ENCODE results near the gene PCYT1A.
"Not testable (repeated sequence)": the region's sequence is repeated elsewhere in the genome, so short reads cannot be mapped to it uniquely, and the experiment has no call there.

The PCYT1A gene

GRCh38 chr3:196317687-196318467 lies 30.4 kb upstream of the PCYT1A start, which contains the start of gene DYNLT2B:
DYNLT2B (minus strand) TSS chr3:196318240; CDS start chr3:196318152, 88 bp downstream.
- Histone ChIP-seq H3K9me3 (ENCODE audit: control insufficient read depth, insufficient read depth, low read length) (no peaks in the 10 kb centered on the region), H3K27me3 (ENCODE audit: control insufficient read depth, insufficient read depth, low read length) (no peaks in the 10 kb centered on the region), H3K4me1 (ENCODE audit: control insufficient read depth, insufficient read depth, low read length) (no peaks in the 10 kb centered on the region), H3K36me3 (ENCODE audit: control insufficient read depth, insufficient read depth, low read length) (no peaks in the 10 kb centered on the region), H3K4me3 (ENCODE audit: low read depth, low read length) (peak within 1 kb of the TSS; percentile 89), H3K9ac (ENCODE audit: low read depth, low read length) (peak within 1 kb of the TSS; percentile 70)

DNA sequence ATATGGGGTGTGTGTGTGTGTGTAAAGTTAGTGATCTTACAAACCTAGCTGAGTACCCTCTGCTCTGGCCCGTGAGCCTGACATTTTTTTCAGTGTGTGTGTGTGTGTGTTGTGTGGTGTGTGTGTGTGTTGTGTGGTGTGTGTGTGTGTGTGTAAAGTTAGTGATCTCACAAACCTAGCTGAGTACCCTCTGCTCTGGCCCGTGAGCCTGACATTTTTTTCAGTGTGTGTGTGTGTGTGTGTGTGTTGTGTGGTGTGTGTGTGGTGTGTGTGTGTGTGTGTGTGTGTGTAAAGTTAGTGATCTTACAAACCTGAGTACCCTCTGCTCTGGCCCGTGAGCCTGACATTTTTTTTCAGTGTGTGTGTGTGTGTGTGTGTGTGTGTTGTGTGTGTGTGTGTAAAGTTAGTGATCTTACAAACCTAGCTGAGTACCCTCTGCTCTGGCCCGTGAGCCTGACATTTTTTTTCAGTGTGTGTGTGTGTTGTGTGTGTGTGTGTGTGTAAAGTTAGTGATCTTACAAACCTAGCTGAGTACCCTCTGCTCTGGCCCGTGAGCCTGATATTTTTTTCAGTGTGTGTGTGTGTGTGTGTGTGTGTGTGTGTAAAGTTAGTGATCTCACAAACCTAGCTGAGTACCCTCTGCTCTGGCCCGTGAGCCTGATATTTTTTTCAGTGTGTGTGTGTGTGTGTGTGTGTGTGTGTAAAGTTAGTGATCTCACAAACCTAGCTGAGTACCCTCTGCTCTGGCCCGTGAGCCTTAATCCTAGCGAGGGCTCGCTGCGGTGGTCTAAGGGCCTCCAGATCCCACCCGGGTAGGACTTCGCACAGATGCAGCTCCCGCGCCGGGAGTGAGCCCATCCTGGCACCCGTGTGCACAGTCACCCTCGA lies 29.5 kb upstream of the PCYT1A start:
- not testable (repeated sequence) for H3K36me3 ChIP-seq (ENCODE audit: control insufficient read depth, insufficient read depth, low read length); H3K27me3 ChIP-seq (ENCODE audit: control insufficient read depth, insufficient read depth, low read length); H3K4me1 ChIP-seq (ENCODE audit: control insufficient read depth, insufficient read depth, low read length); H3K9me3 ChIP-seq (ENCODE audit: control insufficient read depth, insufficient read depth, low read length)
- peak overlapping the region; percentile 89 for H3K4me3 ChIP-seq (ENCODE audit: low read depth, low read length)
- H3K9ac ChIP-seq (ENCODE audit: low read depth, low read length): peak overlapping the region; percentile 60

DNA sequence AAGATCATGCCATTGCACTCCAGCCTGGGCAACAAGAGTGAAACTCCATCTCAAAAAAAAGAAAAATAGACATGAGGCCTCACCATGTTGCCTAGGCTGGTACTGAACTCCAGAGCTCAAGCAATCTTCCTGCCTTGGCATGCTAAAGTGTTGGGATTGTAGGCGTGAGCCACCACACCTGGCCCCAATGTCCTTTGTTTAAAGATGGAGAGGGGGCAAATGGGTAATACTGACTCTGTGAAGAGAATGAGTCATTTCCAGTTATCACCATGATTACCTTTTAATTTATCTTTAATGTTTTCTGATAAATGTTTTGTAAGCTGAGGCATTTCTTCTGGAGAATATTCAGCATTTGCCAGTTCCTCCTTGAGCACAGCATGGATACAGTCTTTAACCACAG lies 28.3 kb upstream of the PCYT1A start:
- no peaks in the 10 kb centered on the region for H3K36me3 ChIP-seq (ENCODE audit: control insufficient read depth, insufficient read depth, low read length)
- H3K4me3 ChIP-seq (ENCODE audit: low read depth, low read length): no peak overlapping the region
- H3K27me3 ChIP-seq (ENCODE audit: control insufficient read depth, insufficient read depth, low read length): no peaks in the 10 kb centered on the region
- no peaks in the 10 kb centered on the region for H3K4me1 ChIP-seq (ENCODE audit: control insufficient read depth, insufficient read depth, low read length)
- H3K9ac ChIP-seq (ENCODE audit: low read depth, low read length): no peak overlapping the region
- no peaks in the 10 kb centered on the region for H3K9me3 ChIP-seq (ENCODE audit: control insufficient read depth, insufficient read depth, low read length)

DNA sequence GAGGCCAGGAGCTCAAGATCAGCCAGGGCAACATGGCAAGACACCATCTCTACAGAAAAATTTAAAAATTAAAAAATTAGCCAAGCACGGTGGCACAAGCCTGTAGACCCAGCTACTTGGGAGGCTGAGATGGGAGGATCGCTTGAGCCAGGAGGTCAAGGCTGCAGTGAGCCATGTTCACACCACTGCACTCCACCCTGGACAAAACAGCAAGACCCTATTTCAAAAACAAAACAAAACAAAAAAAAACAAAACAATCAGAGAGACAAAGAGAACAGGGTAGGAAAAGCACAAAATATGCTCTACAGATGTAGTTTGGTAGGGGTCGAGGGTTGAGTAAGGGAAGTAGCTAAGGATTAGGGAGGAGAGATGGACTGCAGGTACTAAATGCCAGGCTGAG lies 27.1 kb upstream of the PCYT1A start:
- H3K27me3 ChIP-seq (ENCODE audit: control insufficient read depth, insufficient read depth, low read length): no peaks in the 10 kb centered on the region
- H3K9ac ChIP-seq (ENCODE audit: low read depth, low read length): no peak overlapping the region
- no peaks in the 10 kb centered on the region for H3K9me3 ChIP-seq (ENCODE audit: control insufficient read depth, insufficient read depth, low read length)
- H3K4me1 ChIP-seq (ENCODE audit: control insufficient read depth, insufficient read depth, low read length): no peaks in the 10 kb centered on the region
- H3K4me3 ChIP-seq (ENCODE audit: low read depth, low read length): no peak overlapping the region
- no peaks in the 10 kb centered on the region for H3K36me3 ChIP-seq (ENCODE audit: control insufficient read depth, insufficient read depth, low read length)

GRCh38 chr3:196314086-196314485 lies 26.6 kb upstream of the PCYT1A start:
- H3K9ac ChIP-seq (ENCODE audit: low read depth, low read length); H3K36me3 ChIP-seq (ENCODE audit: control insufficient read depth, insufficient read depth, low read length); H3K4me1 ChIP-seq (ENCODE audit: control insufficient read depth, insufficient read depth, low read length); H3K9me3 ChIP-seq (ENCODE audit: control insufficient read depth, insufficient read depth, low read length); H3K27me3 ChIP-seq (ENCODE audit: control insufficient read depth, insufficient read depth, low read length); H3K4me3 ChIP-seq (ENCODE audit: low read depth, low read length): not testable (repeated sequence)

GRCh38 chr3:196302960-196303359 lies 15.4 kb upstream of the PCYT1A start:
- H3K9ac ChIP-seq (ENCODE audit: low read depth, low read length); H3K4me3 ChIP-seq (ENCODE audit: low read depth, low read length); H3K36me3 ChIP-seq (ENCODE audit: control insufficient read depth, insufficient read depth, low read length); H3K4me1 ChIP-seq (ENCODE audit: control insufficient read depth, insufficient read depth, low read length); H3K9me3 ChIP-seq (ENCODE audit: control insufficient read depth, insufficient read depth, low read length); H3K27me3 ChIP-seq (ENCODE audit: control insufficient read depth, insufficient read depth, low read length): not testable (repeated sequence)

- not testable (repeated sequence) for H3K4me1 ChIP-seq (ENCODE audit: control insufficient read depth, insufficient read depth, low read length); H3K9me3 ChIP-seq (ENCODE audit: control insufficient read depth, insufficient read depth, low read length); H3K27me3 ChIP-seq (ENCODE audit: control insufficient read depth, insufficient read depth, low read length); H3K36me3 ChIP-seq (ENCODE audit: control insufficient read depth, insufficient read depth, low read length); H3K4me3 ChIP-seq (ENCODE audit: low read depth, low read length); H3K9ac ChIP-seq (ENCODE audit: low read depth, low read length)
Observed at GRCh38 chr3:196302551-196302950, 15.0 kb upstream of the PCYT1A start.

GRCh38 chr3:196298521-196298920 lies 11.0 kb upstream of the PCYT1A start:
- no peaks in the 10 kb centered on the region for H3K4me1 ChIP-seq (ENCODE audit: control insufficient read depth, insufficient read depth, low read length)
- no peak overlapping the region for H3K4me3 ChIP-seq (ENCODE audit: low read depth, low read length)
- no peaks in the 10 kb centered on the region for H3K9me3 ChIP-seq (ENCODE audit: control insufficient read depth, insufficient read depth, low read length)
- no peaks in the 10 kb centered on the region for H3K27me3 ChIP-seq (ENCODE audit: control insufficient read depth, insufficient read depth, low read length)
- H3K9ac ChIP-seq (ENCODE audit: low read depth, low read length): no peak overlapping the region
- no peaks in the 10 kb centered on the region for H3K36me3 ChIP-seq (ENCODE audit: control insufficient read depth, insufficient read depth, low read length)

GRCh38 chr3:196292286-196292923 lies 4.9 kb upstream of the PCYT1A start:
- no peaks in the 10 kb centered on the region for H3K4me1 ChIP-seq (ENCODE audit: control insufficient read depth, insufficient read depth, low read length)
- no peak overlapping the region for H3K4me3 ChIP-seq (ENCODE audit: low read depth, low read length)
- H3K36me3 ChIP-seq (ENCODE audit: control insufficient read depth, insufficient read depth, low read length): peaks cover under 1% of the 10 kb centered on the region
- H3K27me3 ChIP-seq (ENCODE audit: control insufficient read depth, insufficient read depth, low read length): no peaks in the 10 kb centered on the region
- H3K9me3 ChIP-seq (ENCODE audit: control insufficient read depth, insufficient read depth, low read length): no peaks in the 10 kb centered on the region
- no peak overlapping the region for H3K9ac ChIP-seq (ENCODE audit: low read depth, low read length)

DNA sequence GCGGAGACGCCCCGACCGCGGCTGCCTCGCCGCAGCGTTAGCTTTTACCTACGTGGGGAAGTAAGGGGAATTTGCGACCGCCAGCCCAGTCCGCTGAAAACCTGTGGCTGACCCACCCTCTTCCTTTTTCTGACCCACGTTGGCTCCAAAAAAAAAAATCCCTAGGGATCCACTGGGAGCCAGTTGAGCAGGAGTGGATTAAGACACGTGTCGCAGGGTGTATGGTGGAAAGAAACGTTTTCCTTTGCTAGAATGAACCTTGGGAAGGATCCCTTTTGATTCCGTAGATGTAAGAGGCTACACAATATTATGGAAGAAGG lies 575 bp upstream of the PCYT1A start:
- H3K9ac ChIP-seq (ENCODE audit: low read depth, low read length): peak overlapping the region; percentile 94
- H3K4me1 ChIP-seq (ENCODE audit: control insufficient read depth, insufficient read depth, low read length): peaks cover 2% of the 10 kb centered on the region
- H3K36me3 ChIP-seq (ENCODE audit: control insufficient read depth, insufficient read depth, low read length): peaks cover 2% of the 10 kb centered on the region
- no peaks in the 10 kb centered on the region for H3K9me3 ChIP-seq (ENCODE audit: control insufficient read depth, insufficient read depth, low read length)
- H3K4me3 ChIP-seq (ENCODE audit: low read depth, low read length): peak overlapping the region; percentile 100
- no peaks in the 10 kb centered on the region for H3K27me3 ChIP-seq (ENCODE audit: control insufficient read depth, insufficient read depth, low read length)

DNA sequence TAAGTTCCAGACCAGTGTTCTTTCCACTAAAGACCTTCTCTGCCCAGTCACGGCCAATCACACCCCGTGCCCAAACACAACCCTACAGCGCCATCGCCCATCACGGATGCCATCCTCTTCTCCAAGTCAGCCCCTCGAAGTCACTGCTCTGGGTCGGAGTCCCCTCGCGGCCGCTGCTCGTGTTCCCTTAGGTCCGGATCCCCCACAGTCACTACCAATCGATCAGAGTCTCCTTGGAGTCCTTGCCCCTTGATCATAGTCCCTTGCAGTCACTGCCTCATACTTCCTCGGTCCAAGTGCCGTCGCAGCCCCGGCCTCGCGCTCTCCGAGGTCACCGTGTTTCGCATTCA lies 461 bp downstream of the PCYT1A start:
- H3K9me3 ChIP-seq (ENCODE audit: control insufficient read depth, insufficient read depth, low read length): no peaks in the 10 kb centered on the region
- H3K36me3 ChIP-seq (ENCODE audit: control insufficient read depth, insufficient read depth, low read length): peaks cover 2% of the 10 kb centered on the region
- H3K4me1 ChIP-seq (ENCODE audit: control insufficient read depth, insufficient read depth, low read length): peaks cover 2% of the 10 kb centered on the region
- peak overlapping the region; percentile 100 for H3K4me3 ChIP-seq (ENCODE audit: low read depth, low read length)
- H3K9ac ChIP-seq (ENCODE audit: low read depth, low read length): peak overlapping the region; percentile 94
- H3K27me3 ChIP-seq (ENCODE audit: control insufficient read depth, insufficient read depth, low read length): no peaks in the 10 kb centered on the region

DNA sequence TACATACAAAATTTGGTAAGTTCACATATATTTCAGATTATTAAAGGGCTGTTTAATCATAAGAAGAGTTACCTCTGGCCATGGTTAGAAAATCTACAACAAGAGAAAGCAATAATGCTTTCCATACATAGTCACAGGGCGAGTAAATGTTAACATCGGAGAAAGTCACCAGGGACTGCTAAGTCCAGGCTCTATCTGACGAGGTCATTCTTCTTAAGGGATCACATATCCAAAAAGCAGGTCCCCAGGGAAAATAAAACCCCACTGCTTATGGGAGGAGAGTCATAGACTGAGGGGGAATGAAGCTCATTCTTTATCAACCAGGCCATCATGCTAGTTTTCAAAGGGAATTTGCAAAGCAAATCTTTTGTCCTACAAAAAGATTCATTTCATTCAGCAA lies 3.1 kb downstream of the PCYT1A start:
- Histone ChIP-seq H3K27me3 (ENCODE audit: control insufficient read depth, insufficient read depth, low read length) (no peaks in the 10 kb centered on the region), H3K9me3 (ENCODE audit: control insufficient read depth, insufficient read depth, low read length) (no peaks in the 10 kb centered on the region), H3K9ac (ENCODE audit: low read depth, low read length) (no peak overlapping the region), H3K4me3 (ENCODE audit: low read depth, low read length) (no peak overlapping the region), H3K4me1 (ENCODE audit: control insufficient read depth, insufficient read depth, low read length) (peaks cover 5% of the 10 kb centered on the region), H3K36me3 (ENCODE audit: control insufficient read depth, insufficient read depth, low read length) (peaks cover 2% of the 10 kb centered on the region)

All from iPS-15b (cell line).